ENCODE data around the gene NPTX1.
A peak's percentile ranks its signal among the peaks of the same experiment; 100 is the strongest.

The NPTX1 gene

DNA sequence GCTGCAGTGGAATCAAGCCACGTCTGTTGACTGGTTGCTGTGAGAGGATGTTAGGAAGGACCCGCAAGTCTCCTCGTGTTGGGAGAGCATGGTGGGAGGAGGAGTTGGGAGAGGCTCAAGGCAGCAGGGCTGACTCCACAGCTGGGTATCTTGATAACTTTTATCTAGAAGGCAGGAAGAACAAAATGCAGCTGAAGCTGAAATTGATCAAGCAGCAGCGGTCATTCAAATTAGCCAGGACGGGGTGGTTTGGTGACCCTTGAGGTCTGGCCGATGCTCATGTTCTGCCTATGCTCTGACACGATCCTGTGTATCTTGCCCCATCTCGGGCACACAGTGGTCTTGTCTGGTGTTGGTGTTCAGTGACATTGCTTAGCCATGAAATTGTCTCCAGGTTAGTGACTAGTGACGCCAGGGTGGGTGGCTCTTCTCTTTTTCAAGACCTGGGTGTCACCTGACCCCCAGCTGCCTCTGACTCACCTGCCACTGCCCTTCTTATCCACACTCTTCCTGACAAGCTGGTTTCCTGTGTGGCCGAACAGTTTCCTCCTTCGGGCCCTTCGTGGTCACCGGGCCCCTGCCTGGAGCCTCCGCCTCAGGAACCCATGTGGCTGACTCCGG lies 19.1 kb downstream of the NPTX1 start:
- no peak for DNase-seq

DNA sequence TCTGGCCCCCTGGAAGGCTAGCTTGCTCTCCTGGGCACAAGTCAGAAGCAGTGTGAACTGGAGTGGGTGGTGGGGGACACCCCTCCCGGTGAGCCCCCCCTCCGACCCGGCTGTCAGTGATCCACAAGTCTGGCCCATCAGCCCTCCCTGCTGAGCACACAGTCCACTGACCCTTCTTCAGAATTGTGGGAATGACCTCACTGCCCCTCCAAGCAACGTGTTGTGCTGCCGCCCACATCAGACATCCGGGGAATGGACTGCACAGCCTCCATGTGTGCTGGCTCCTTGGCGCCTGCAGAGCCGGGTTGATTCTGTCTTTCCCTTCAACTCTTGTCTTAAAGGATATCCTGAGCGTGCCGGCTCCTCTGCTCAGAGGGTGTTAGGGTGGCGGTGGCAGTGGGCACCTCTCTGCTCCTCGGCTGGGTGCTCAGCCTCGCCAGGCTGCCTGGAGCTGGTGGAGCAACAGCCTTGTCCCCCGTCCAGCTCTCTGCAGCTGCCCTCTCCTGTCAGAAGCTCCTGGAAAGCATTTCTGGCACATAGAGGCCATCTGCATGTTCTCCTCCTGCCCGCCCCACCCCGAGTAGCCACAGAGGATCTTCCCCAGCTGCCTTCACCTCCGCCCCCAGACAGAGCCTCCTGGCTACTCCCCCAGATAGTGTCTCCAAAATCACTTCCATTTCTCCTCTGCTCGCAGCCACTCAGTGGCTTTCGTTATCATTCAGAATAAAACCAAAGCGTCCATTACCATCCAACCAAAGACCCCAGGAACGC lies 19.8 kb downstream of the NPTX1 start:
- DNase-seq = no peak

DNA sequence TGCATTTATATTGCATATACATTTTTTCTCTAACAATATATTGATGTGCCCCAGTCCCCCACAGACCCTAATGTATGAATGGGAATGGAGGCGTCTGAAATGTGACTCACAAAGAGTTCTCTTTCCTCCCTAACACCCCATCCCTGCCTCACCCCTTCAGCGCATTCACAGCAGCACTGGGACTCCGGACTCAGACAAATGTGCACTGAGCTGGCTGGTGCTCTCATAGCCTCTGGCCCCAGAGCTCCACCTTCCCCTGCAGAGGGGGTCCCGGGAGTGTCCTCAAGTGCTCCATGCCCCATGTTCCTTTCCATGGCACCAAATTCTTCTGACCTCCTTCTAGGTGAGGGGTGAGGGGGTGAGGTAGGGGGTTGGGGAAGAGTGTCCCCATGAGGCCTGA lies 20.6 kb downstream of the NPTX1 start:
- DNase-seq = no peak

DNA sequence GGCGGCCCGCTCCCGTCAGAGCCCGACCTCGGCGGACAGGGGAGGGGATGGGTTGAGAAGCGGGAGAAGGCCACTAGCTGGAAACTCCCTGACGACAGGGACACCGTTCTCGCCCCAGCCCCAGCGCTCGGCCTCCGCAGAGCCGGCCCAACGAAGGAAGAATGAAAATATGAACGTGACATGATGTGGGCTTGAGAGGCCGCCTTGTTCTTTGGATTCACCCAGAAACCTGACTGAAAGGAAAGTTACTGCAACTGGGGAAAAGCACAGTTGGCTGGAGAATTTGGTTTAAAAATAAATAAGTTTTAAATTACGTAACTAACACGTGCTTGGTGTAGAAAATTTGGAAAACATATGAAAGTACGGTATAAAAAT lies 21.1 kb downstream of the NPTX1 start:
- no peak for DNase-seq

DNA sequence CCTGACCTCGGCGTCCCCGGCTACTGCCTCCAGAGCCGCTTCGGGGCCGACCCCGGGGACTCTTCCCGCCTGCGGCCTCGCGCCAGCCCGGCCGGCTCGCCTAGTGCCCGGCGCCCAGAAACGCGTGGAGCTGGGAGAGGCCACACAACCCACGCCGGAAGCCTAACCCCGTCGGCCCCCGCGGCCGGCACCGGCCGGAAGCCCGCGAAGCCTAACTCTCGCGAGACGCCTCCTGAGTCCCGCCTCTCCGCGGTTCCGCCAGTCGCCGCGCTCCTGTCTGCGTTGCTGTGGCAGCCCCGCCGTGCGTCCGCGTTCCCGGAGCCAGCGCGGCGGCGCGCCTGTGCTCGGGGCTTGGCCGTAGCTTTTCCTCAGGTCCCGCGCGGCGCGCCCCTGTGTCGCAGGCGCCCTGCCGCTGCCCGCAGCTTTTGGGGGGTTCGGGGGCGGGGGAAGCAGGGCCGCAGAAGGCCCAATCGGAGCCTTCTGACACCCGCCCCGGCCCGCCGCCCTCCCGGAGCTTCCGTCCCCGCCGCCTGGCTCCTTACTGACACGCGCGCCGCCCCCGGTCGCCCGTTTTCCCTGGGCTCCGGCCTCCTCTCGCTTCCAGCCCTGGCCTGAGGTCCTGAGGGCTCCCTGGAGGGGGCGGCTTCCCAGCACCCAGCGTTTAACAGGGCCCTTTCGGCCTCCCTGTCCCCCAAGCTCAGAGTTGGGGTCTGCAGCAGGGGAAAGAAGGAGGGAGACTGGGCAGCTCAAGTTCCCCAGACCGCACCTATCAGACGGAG lies 21.7 kb downstream of the NPTX1 start:
- DNase-seq = peak; percentile 76 to 92

DNA sequence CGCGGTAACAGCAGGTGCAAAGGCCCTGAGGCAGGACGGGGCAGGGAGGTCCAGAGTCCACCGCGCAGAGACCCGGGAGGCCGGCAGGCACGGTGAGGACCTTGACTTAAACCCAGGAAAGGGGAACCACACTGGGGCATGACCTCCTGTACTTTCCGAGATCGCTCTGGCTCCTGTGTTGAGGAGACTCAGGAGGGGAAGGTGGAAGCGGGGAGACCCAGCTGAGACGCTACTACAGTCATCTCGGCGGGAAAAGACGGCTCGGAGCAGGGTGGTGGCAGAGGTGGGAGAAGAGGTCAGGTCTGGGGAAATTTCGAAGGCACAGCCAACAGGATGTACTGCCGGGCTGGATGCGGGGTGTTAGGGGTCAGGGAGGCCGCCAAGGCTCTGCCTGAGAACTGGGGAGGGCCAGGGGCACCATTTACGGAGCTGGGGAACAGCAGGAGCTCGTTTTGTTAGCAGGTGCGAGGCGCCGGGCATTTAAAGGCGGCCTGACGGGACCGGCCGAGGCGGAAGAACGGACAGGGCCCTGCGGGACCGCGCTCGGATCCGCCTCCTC lies 22.3 kb downstream of the NPTX1 start:
- no peak for DNase-seq

DNA sequence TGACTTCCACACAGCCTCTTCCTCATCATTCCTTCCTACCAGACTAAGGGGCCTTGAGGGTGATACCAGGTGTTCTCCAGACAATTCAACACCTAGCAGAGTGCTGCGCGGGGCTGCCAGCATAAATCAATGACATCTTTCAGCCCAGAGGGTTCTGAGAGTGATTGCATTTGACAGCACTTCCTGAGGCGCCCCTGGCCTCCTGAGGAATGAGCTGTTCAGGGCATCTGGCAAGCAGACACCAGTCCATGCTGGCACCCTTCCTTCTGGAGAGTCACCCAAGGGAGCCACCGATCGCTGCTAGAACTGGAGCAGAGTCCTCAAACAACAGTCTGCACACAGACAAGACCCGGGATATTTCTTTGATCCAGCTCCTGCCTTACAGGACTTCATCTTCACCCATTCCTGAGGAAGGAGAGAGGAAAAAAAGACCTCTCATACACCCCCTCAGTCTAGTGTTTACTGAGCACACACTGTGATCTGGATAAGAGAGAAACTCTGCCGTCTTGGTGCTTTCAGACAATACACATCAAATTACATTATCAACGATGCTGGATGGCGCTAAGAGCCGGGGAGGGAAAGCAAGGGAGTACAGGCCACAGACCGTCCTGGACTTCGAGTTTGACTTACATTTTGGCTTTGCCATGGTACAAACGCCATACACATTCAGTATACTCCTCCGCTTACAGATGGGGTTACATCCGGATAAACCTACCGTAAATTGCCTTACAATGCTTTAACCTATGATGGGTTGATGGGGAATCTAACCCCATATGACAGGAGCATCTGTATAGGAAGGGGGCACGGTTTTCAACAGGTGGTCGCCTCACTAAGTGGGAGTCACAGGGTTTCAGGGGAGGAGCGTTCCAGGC lies 23.0 kb downstream of the NPTX1 start:
- DNase-seq = no peak

DNA sequence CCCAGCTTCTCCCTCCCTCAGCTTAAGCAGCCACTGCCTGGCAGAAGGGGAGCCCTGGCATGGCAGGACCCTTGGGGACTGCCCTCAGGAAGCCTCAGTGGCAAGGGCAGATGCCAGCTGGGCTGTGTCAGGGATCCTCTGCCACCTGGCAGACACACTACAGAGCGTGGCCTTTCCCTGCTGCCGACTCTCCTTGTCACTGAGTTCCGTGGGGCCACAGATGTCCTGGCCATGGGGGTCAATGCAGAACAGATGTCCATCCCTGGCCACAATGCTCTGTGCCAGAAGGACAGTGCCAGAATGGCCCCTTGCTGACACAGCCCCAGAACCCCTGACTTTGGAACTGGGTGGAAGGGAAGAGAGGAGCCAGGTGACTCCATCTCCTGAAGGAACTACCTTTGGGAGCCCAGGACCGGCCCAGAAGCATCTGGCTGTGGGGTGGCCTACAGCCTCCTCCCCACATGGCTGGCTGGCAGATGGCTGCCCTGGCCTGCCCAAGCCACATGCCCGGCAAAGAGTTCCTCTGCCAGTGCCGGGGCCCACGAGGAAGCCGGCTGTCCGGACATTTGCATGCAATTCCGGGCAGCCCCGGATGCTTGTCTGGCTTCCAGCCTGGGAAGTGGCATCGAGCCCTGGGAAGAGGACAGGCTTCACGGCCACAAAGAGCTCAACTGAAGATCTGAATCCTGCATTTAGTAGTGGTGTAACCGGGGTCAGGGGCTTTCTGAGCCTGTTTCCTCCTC lies 24.1 kb downstream of the NPTX1 start:
- DNase-seq = no peak

DNA sequence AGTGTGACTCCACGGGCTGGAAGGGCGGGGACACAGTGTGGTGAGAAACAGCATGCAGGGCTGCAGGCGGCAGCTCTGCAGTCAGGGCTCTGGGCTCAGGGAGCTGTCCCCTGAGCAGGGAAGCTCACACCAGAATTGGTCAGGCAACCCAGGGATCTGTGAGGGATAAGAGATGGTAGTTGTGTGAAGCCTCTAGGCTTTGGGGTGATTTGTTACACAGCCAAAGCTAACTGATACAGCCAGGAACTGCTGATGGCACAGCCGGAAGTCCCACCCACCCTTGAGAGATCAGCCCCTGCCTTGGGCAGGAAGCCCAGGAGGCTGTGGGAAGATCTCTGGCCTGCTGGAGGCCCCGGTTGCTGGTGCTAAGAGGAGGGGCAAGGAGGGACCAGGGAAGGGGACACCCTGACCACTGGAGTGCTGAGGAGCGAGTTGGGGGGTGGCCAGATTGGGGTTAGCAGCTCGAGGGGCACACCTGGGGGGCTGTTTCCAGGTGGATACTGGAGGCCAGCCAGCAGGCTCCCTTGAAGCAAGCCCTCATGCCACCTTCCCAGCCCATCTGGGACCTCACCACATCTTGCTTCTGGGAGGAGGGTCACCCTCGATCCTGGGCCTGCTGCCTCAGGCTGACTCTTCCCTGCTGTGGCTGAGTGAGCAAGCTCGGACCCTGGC lies 25.2 kb downstream of the NPTX1 start:
- DNase-seq = no peak

DNA sequence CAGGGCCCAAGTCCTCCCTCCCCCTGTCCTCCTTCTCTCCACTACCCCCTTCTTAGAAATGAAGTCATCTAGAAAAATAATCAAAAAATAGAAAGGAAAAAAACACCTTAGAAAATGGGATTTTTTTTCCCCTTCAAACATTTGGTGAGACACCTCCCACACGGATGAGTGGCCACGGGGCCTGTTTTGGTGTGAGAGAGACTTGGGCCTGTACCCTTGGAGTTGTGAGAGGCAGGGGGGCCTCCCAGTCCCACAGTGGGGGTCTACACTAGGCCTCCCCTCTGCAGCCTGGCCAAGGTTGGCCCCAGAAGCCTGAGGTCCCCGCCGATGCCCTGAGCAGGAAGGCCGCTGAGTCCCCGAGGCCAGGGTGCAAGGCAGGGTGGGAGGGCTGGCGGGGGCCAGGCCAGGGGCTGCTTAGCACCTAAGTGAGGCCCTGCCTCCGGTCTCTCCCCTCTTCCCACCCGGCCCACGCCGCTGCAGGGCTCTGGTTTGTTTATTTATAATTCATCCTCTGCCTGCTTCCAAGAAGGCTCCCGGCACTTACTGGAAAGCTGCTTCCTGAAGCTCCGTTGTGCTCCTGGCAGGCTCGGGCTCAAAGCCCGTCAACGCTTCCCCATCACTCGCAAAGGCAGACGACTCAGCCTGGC lies 26.4 kb downstream of the NPTX1 start:
- DNase-seq = no peak

DNA sequence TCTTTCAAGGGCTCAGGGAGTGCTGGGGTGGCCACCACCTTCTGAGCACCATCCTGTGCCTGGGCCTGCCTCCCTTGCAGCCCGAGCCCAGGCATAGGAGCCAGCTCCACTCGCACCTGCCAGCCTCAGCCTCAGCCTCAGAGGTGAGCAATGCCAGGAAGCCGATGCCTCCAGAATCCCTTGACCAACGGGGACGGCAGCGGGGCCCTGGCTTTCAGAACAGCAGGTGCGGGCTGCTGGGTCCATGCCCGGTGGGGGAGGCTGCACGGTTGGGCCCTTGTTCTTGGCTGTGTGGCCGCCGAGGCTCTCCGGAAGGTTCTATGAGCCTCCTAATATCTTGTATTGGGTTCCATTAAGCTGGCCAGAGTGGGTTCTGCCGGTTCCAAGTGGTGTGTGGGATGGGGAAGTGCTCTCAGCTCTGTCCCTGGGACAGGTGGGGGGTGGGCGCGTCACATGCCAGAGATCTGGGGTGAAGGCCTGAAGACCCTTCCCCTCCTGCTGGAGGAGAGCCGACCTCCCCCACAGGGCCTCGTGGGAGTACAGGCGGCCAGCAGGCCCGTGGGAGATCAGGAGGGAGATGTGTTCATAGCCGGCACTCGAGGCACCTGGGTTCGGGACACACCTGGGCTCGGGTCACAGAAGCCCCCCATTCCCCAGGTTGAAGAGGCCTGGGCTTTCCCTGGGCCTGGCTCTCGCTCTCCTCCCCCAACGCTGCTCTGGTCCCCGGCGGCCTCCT lies 27.0 kb downstream of the NPTX1 start:
- DNase-seq = no peak

DNA sequence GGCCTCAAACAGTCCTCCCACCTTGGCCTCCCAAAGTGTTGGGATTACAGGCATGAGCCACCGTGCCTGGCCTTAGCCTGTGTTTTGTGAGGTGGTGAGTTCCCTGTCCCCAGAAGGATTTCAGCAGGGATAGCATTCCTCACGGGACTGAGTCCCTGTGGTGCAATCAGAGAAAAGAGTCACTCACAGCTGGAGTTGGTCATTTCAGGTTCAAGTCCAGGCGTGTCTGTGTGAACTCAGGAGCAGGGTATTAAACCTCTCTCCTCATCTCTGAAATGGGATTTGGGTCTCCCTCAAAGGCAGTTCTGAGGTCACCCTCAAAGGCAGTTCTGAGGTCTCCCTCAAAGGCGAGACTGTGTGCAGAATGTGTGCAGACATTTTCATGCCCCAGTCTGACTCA lies 28.6 kb downstream of the NPTX1 start:
- no peak for DNase-seq

DNA sequence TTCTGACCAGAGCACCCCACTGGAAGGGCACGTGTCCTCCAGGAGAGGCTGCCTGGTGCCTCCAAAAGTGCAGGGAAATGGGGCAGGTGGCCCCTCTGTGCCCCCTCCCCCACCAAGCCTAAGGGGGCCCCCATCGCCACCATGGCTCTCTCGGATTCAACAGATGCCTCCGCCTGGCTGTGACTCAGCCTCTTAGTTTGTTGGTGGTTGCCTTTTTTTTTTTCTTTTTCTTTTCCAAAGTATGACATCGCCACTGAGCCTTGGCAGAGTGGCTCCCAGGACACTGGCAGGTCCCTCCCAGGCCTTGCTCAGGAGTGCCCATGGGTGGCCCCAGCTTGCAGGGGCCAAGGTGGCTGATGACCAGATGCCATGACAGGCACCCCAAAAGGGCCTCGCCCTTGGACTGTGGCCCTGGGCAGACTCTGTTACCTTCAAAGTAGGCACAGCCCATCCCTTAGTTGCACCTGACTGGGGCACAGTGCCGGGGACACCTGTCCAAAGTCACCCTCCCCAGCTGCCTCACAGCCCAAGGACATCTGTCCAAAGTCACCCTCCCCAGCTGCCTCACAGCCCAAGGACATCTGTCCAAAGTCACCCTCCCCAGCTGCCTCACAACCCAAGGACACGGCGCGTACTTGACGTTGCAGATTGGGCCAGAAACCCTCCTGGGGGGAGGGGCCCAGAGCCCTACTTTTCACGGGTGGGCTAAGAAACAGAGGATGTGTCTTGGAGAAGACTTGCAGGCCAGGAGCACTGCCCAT lies 29.6 kb downstream of the NPTX1 start:
- no peak for DNase-seq

DNA sequence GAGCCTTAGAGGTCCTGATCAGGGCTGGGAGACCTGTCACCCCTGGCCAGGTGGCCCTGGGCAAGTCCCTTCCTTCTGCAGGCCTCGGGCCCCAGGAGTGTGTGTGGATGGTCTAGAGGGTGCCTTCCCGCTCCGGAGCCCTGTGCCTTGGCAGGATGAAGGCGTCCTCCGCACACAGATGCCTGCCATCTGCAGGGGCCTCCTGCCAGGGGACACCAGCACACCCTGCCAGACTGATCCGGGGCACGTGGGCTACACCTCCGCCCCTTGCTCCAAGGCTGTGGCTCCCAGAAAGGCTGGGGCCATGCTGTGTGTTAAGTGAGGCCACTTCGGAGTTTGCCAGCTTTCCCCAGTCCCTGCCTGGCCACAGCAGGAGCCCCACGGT lies 30.7 kb downstream of the NPTX1 start:
- no peak for DNase-seq

DNA sequence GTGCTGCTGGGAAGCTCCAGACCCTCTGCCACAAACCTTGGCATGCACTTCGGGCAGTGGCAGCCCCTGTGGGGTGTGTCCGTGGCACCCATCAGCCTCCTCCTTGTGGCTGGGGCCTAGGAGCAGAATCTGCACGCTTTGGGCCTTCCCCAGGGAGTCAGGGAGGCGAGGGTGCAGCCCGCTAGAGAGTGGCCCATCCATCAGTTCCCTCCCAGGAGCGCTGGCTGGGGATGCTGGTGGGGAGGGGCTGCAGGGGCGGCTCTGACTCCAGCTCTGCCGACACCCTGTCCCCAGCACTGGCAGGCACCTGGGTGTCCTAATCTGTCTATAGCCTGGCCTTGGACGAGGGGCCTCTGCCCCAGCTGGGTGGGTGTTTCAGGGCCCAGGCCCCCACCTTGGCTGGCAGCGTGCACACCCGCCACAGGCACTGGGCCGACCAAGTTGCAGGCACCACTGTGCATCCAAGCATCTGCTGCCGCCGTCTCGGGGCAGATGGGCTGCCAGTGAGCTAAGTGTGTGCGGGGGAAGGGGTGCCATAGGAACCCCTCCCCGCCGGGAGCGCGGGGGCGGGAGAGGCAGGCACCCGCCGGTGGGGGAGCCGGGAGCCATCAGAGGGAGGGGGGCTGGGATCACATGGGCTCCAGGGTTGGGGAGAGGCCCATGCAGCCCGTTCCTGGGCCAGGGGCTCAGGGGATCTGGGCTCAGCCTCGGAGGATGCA lies 31.2 kb downstream of the NPTX1 start:
- no peak for DNase-seq

DNA sequence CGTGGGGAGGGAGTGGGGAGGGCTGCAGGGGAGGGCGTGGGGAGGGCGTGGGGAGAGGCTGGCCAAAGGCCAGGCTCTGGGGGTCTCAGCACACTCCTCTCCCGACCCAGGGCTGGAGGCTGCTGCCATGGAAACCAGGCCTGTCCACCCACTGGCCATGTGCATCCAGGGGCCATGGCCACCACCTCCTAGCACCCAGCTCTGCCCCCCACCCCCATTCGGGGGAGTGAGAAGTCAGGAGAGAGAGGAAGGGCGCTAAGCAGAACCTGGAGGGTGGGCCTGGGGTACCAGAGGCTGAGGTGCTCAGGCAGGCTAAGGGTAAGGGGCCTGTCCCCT lies 31.8 kb downstream of the NPTX1 start:
- no peak for DNase-seq

DNA sequence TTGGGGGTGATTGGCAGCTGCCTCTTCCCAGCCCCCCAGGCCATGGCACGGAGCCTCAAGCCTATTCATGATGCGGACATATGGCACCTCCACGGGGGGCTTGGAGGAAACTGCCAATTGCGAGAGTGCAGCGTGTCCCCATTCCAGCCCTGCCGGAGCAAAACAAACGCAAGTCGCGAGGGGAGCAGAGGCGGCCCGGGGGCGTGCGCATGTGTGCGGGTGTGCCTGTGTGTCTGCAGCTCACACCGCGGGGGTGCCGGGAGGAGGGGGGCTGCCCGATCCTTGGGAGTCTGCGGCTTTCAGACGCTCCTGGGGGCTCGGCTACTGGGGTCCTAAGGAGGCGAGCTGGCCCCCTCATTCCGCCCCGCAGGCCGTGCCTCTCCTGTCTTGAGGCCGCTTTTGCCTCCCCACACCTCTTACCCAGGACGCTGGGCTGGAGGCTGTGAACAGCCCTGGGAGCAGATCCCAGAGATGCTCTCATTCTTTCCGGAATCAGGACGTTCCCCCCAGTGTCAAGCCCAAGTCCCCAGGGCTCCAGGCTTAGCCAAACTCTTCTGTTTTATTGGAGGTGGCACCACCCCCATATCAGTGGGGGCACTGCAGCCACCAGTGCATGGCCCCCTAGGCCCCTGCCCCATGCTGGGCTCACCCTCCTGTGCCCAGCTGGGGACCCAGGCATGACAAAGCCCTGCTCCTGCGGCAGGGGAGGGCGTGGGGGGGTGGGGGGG lies 32.3 kb downstream of the NPTX1 start:
- no peak for DNase-seq

DNA sequence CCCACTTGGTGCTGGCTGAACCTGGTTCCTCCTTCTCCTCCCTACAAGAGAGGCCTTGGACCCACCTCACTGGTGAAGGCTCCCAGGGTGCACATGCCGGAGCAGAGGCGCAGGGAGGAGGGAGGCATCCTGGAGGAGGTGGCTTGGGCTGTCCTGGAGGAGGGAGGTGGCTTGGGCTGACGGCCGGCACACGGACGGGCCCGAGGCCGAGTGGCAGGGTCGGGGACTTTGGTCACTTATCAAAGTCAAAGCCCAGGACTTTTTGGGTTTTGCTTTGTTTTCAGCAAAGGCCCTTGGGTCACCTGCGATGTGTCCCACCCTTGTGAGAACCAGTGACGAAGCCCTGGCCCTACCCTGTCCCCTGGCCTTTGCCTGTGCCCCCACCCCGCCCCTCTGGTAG lies 32.9 kb downstream of the NPTX1 start:
- DNase-seq = no peak

Measured in NCI-H187 (cell line).